Midbrain (tissue), 1 donor: ENCODE results near the gene SLC4A9.

Source experiments
- DNase-seq: peaks from one replicate; lab custom pipeline; 2025; lab: John Stamatoyannopoulos, UW

Gene SLC4A9

DNA sequence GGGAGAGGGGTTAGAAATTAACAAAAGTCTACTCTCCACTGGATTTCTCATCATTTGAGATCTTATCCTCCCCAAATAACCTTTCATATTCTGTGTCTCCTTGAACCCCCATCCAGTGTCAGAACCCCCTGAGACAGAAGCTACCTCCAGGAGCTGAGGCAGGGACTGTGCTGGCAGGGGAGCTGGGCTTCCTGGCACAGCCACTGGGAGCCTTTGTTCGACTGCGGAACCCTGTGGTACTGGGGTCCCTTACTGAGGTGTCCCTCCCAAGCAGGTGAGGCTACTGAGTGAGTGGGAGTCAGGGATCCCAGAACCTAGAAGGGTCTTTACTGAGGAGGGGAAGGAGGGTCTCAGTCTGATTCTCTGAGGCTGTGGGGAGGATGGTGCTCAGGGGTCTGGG lies 1.9 kb downstream of the SLC4A9 start:
- DNase-seq = no peak

DNA sequence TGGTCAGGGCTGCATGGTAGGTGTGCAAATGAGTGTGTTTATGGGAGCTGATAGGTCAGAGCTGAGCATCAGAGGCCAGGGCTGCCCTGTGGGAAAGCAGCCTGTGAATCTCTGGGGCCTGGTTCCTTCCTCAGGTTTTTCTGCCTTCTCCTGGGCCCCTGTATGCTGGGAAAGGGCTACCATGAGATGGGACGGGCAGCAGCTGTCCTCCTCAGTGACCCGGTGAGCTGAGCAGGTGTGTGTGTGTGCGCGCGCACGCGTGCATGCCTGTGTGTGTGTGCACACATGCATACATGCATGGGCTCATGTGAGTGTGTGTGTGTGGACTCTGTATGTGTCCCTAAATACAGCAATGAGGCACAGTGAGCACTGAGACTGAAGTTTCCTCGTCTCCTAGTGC lies 2.3 kb downstream of the SLC4A9 start:
- no peak for DNase-seq

DNA sequence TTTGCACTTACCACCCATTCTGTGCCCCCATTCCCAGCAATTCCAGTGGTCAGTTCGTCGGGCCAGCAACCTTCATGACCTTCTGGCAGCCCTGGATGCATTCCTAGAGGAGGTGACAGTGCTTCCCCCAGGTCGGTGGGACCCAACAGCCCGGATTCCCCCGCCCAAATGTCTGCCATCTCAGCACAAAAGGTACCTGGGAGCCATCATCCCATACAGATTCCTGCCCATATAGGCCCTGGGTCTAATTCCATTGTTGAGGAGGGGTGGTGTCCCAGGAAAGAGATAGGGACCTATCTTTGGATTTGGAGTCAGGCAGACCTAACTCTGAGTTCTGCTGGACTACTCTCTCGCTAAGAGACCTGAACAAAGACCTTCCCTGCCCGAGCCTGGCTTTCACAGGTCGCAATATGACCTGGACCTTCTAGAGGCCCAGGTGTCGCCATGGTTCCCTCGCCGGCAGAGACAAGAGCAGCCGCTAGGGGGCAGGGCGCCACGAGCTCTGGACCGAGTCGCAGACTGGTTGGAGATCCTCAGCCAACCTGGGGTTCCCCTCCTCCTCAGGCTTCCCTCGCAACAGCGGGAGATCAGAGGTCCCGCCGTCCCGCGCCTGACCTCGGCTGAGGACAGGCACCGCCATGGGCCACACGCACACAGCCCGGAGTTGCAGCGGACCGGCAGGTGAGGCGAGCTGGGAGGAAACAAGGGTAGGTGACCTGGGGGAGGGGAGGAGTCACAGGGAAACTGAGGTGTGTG lies 3.1 kb downstream of the SLC4A9 start:
- DNase-seq = peak; percentile 69

DNA sequence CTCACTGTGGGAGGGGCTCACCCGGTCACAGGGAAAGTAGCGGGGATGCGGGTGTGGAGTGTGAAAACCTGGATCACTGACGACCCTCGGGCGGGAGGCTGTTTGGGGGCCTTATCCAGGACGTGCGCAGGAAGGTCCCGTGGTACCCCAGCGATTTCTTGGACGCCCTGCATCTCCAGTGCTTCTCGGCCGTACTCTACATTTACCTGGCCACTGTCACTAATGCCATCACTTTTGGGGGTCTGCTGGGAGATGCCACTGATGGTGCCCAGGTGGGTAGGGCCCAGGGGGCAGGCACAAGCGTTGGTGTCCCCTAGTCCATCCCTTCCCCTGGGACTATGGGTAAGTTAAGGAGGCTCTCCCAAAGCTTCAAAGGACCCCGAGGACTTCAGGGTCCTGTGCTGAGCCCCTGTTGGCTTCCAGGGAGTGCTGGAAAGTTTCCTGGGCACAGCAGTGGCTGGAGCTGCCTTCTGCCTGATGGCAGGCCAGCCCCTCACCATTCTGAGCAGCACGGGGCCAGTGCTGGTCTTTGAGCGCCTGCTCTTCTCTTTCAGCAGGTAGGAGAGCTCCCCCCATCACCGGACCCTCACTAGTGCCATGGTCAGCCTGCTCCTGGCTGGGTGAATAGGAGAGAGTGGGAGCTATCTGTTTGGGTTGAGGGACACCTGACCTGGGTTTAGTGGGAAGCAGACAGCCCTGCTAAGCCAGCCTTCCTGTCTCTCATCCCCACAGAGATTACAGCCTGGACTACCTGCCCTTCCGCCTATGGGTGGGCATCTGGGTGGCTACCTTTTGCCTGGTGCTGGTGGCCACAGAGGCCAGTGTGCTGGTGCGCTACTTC lies 3.9 kb downstream of the SLC4A9 start:
- DNase-seq = no peak

DNA sequence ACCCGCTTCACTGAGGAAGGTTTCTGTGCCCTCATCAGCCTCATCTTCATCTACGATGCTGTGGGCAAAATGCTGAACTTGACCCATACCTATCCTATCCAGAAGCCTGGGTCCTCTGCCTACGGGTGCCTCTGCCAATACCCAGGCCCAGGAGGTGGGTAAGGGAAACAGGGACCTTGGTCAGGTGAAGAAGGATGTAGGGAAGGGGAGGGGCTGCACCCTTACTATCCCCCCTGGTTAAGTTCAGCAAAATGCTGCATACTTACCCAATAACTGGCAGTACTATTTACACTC lies 4.4 kb downstream of the SLC4A9 start:
- no peak for DNase-seq

DNA sequence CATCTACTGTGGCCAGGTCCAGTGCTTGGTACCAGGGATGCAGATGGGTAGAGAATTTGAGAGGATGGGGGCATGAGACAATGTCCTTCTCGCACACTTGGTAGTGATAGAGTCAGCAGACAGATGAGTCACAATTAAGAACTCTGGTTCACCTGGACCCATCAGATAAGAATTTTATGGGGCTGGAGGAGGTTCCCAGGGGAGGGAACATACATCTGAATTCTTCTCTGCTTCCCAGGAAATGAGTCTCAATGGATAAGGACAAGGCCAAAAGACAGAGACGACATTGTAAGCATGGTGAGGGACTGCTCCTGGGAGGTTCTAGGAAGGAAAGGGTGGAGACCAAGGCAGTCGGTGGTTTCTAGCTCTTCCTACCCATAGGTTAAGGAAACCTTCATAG lies 5.3 kb downstream of the SLC4A9 start:
- DNase-seq = no peak

DNA sequence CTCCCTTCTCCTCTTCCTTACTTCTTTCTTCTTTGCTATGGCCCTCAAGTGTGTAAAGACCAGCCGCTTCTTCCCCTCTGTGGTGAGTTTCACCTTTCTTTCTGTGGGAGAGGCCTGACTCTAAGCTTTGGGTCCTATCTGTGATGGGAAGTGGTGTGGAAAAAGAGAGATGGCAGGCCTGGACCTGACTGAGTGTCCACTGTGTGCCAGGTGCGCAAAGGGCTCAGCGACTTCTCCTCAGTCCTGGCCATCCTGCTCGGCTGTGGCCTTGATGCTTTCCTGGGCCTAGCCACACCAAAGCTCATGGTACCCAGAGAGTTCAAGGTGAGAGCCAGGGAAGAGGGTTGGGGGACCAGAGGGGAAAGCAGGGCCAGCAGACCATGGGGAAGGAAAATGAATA lies 5.9 kb downstream of the SLC4A9 start:
- DNase-seq = no peak

DNA sequence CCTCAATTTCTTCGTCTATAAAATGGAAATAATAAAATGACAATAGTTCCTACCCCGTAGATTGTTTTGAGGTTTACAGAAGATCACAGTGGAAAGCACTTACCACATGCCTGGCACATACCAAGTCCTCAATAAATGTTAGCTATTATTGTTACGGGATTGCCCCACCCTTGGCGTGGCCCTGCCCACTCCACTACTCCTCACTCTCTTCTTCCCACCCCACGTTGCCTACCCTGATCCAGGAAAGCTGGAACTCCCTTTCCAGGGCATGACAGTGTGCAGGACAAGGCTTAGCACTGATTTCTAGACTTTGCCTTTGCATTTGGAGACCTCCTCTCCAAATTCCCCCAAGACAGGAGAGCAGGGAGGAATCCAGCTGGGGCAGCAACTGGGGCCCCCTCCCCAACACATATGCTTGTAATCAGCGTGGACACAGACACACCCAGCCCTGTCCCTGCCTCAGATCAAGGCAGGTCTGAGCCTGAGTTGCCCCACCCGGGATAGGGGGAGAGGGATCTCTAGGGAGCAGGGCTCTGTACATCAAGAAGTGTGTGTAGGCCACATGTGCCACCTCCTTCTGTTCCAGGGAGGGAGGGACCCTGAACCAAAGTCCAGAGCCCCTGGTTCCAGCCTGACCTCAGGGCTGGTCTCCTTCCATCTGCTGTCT lies 6.7 kb downstream of the SLC4A9 start:
- no peak for DNase-seq

DNA sequence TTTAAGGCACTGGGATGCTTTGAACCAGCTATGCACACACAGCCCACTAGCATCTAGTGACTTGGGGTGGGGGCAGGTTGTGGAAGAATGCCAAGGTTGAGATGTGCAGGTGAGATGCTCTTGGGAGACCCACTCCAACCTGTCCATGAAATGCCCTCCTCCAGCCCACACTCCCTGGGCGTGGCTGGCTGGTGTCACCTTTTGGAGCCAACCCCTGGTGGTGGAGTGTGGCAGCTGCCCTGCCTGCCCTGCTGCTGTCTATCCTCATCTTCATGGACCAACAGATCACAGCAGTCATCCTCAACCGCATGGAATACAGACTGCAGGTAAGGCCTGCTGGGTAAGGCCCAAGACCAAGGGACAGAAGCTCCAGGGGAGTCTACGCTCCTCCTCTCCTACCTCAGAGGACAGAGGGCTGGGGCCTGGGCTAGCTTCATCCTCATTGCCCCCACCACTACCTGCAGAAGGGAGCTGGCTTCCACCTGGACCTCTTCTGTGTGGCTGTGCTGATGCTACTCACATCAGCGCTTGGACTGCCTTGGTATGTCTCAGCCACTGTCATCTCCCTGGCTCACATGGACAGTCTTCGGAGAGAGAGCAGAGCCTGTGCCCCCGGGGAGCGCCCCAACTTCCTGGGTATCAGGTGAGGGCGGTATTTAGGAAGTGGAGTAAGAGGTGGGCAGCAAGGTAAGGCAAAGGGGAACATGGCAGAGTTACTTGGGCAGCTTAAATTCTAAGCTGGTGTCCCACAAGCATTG lies 7.4 kb downstream of the SLC4A9 start:
- DNase-seq = no peak

DNA sequence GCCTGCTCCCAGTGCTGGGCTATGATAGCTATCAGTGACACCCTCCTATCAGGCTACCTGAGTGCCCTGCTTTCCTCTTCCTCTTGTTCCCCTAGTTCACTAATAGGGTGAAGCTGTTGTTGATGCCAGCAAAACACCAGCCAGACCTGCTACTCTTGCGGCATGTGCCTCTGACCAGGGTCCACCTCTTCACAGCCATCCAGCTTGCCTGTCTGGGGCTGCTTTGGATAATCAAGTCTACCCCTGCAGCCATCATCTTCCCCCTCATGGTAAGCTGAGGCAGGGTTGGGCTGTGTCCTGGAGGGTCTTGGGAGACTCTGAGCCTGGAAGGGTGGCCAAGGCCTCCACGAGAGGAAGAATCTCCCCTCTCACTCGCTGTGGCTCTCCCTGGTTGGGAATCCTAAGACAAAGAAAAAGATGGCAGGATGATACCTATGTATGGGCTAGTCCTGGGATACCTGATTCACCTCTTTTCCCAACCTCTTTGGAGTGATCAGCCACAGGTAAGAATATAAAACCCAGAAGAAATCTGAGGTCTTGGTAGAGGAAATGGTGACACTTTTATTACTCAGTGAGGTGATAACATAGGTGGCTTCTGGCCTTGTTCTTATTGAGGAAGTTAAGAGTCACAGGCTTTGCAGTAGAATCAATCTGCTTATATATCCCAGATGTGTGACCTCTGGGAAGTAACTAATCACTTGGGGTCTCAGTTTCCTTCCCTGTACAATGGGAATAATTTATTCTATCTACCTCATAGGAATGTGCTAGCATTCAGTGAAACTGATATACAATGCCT lies 11.6 kb downstream of the SLC4A9 start:
- DNase-seq = no peak

DNA sequence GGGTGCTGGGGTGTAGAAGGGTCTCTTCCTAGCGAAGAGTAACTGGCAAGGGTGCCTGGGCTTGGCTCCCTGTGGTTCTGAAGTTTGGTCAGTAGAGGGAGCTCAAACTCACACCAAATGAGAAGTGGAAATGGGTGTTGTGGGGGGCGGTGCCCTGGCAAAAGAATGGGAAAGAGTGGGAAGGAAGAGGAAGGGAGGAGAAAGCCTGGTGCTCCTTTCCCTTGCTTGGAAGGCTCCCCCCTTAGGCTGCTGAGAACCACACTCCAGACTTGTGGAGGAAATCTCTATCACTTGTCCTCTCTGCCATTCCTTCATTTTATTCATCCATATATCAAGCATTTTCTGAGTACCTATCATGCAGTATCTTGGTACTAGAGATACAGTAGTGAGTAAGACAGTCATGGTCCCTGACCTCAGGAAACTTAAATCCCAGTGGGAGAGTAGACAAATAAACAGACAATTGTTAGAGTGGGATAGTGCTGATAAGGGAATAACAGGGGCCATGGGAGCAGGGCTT lies 13.0 kb downstream of the SLC4A9 start:
- DNase-seq = peak; percentile 57

DNA sequence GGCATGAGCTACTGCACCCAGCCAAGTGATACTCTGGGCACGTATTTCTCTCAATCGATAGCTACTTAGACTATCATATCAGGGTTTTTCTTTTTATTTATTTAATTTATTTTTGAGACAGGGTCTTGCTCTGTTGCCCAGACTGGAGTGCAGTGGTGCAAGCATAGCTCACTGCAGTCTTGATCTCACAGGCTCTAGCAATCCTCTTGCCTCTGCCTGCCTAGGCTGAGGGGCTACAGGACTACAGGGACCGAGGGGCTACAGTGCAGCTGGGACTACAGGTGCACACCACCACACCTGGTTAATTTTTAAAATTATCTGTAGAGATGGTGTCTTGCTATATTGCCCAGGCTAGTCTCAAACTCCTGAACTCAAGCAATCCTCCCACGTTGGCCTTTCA lies 21.4 kb downstream of the SLC4A9 start:
- no peak for DNase-seq

DNA sequence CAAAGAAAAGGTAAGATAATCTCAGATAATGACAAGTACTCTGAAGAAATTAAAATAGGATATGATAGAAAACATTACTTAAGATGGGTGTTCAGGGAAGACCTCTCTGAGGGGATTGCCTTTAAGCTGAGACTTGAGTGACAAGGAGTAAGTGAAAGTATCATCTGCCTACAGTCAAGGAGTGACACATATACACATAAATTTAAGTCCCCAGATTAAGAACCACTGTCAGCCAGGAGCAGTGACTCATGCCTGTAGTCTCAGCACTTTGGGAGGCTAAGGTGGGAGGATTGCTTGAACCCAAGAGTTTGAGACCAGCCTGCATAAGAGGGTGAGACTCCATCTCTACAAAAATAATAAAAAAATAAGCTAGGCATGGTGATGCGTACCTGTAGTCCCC lies 22.0 kb downstream of the SLC4A9 start:
- no peak for DNase-seq

DNA sequence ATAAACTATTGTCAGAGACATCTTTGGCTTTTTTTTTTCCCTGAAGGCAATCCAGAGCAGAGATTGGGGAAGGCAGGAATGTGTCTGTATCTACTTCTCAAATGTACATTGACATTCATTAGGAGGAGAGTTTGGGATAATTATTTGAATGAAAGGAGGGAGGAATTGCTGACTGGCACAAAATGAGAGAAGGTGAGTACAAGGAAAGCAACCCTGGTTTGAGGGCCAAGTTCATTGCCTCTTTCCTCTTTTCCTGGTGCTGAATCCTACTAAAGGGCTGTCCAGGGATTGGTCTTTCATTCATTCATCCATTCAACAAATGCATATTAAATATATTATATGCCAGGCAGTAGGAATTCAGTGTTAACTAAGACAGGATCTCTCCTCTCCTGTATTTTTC lies 22.9 kb downstream of the SLC4A9 start:
- DNase-seq = no peak

DNA sequence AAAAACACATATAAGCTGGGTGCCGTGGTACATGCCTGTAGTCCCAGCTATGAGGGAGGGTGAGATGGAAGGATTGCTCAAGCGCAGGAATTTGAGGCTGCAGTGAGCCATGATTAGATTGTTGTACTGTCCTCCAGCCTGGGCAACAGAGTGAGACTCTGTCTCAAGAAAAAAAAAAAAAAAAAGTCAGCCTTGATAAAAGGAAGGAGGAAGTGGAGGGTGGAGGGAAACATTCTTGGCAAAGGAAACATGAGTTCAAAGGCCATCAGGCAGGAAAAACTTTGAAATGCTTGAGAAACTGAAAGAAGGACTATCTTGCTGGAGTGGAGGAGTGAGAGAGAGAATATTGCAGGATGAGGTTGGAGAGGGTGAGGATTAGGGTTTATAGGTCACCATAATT lies 23.3 kb downstream of the SLC4A9 start:
- DNase-seq = no peak

DNA sequence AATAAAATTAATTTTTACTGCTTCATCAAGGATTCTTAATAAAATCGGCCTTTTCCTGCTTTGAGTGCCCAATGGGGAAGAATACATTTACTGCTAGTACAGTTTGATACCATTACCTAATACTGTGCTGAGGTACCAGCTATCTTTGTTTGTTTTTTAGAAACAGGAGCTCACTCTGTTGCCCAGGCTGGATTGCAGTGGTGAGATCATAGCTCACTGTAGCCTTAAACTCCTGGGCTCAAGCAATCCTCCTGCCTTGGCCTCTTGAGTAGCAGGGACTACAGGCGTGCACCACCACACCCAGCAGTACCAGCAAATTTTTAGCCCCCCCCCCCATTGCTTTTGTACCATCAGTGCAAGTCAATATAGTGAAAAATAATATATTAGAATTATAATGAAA lies 28.1 kb downstream of the SLC4A9 start:
- DNase-seq = no peak

DNA sequence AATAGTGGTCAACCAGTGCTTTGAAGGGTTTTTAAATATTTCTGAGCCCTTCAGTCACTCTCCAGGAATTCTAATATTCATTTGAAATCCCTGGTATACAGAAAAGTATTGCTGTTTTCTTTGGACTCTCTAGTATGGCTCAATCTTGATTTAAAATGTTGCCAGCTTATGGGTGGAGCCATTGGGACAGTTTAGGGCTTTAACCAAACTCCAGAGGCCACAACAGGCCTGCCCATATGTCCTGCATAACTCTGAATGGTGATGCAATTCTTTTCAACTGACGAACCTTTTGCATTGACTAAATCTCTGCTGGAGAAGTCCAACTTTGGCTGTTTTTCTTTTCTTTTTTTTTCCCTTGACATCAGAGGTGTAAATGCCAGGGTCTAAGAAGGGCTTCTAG lies 31.3 kb downstream of the SLC4A9 start:
- DNase-seq = no peak

DNA sequence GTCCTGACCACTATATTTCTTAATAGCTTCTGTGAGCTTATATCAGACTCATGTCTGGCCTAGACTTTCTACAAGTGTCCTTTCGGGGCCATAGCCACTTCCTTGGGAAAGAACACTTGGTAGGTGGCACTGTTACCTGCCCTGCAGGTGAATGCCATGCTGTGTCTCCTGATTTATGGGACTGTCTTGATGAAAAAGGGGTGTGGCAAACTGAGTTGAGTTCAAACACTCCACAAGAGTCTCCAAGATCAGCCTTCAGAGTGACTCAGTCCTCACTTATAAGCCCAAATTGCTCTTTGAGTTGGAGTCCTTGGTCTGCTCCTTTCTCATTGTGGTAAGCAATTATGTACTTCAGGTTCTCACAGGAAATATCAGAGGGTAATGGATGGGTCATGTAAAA lies 31.7 kb downstream of the SLC4A9 start:
- no peak for DNase-seq

DNA sequence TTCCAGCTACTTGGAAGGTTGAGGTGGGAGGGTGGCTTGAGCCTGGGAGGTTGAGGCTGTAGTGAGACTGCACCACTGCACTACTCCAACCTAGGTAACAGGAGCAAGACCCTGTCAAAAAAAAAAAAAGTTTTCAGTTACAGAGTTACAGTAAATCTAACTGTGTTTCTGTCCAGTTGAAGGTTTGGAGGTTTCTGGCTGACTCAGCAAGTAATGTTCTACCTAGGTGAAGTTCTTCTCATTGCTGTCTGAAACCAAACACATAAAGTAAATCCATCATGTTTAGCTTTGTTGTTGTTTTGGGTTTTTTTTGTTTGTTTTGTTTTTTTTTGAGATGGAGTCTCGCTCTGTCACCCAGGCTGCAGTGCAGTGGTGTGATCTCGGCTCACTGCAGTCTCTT lies 33.7 kb downstream of the SLC4A9 start:
- DNase-seq = no peak

DNA sequence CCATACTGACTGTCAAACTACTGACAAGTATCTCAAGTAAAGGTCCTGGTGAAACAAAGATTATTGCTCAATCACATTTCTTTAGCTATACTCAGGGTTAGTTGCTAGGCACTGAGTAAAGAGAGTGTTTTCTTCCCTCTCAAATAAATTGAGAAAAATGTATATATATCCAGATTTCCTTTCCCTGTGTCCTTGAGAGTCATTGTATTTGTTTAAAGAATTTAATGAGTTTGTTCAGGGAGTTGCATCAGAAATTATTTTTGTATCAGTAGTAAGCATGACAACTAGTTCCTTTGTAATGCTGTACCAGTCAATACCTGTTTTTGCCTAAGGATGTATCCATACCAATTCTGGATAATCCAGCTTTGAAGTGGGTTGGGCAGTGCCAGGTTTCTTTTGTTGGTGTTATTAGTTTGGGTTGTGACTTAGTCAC lies 38.4 kb downstream of the SLC4A9 start:
- DNase-seq = no peak

DNA sequence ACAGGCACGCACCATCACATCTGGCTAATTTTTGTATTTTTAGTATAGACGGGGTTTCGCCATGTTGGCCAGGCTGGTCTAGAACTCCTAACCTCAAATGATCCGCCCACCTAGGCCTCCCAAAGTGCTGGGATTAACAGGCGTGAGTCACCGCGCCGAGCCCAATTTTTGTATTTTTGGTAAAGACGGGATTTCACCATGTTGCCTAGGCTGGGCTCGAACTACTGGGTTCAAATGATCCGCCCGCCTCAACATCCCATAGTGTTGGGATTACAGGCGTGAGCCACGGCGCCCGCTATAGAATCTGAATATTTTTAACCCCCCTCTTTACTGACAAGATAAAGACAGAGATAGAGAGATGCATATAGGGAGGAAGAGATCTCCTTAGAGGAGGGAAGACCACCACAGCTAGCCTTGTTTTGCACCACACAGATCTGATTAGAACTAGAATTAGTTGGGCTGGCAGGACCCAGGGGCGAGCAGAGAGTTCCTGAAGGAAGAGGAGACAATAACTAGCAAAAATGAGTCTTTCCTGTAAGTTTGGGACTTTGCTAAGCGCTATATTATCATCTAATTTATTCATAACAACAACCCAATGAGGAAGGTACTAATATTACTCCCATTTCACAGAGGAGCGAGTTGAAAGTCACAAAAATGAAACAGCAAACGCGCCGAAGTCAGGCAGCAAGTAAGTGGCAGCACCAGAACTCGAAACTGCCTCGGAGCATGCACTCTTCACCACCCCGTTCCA lies 40.2 kb downstream of the SLC4A9 start:
- no peak for DNase-seq
